HS-27A (cell line): ENCODE results near the gene GPBP1L1.
A peak's percentile ranks its signal among the peaks of the same experiment; 100 is the strongest.
"Not testable (repeated sequence)": the region's sequence is repeated elsewhere in the genome, so short reads cannot be mapped to it uniquely, and the experiment has no call there.

Experiments used
- DNase-seq: peaks from one replicate; pipeline ENCODE4 v3.0.0-alpha.2; 2012; ENCODE audit warnings: low read depth, missing footprints

The GPBP1L1 gene

DNA sequence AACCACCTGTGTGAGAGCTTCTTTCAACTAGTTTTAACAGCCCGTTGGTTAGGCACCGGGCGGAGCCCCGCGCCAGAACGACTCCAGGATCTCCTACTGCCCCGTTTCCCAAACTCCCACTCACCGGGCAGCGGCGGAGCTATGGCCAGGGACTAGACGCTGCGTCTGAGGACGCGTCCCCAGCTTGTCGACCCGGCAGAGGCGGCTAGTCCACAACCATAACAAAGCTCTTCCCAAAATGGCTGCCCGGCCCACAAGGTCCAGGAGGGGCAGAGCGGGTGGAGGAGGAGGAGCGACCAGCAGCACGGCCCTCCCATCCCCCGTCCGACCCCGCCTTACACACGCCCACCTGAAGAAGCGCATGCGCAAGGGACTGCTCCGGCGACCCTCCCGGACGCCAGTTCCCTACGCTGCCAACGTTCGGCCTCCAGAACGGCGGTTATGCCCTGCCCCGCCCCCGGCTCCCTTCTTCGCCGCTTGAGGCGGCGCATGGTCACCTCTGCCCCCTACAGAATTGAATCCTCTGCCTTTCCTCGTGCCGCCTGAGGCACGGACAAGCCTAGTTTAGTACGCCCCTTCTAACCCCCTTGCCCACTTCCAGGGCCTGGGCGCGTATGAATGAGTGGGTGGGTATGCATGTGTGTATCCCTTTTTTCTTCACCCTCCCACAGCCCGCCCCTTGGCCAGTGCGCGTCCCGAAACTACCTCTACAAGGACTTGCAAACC, at the start of gene GPBP1L1:
GPBP1L1 (minus strand) TSS at position 246 of the 726 bp plus-strand sequence. CDS start 27,446 bp downstream, outside the sequence.
- peak; percentile 90 for DNase-seq

GRCh38 chr1:45730780-45731319, 44.5 kb upstream of the GPBP1L1 start:
- no peak for DNase-seq

DNA sequence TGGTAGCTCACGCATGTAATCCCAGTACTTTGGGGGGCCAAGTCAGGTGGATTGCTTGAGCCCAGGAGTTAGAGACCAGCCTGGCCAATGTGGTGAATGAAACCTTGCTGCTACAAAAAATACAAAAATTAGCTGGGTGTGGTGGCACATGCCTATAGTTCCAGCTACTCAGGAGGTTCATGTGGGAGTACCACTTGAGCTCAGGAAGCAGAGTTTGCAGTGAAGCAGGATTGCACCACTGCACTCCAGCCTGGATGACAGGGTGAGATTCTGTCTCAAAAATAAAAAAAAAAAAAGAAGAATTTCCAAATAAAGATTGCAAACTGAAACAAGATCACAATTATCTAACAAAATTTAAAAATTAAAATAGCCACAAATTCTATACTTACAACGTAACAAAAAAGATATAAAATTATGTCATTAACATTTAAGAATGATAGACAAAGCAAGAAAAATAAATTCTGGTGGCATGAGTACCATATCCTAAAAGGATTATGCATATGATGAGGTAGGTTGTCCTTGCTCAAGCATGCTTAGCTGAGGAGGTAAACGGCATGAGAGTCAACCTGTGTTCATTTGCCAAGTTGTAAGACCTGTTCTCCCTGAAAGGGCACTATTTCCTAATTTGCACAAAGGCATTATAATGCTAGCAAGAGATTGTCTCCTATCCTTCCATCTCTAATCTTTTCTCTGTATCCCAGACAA, 43.9 kb upstream of the GPBP1L1 start:
- DNase-seq: no peak

DNA sequence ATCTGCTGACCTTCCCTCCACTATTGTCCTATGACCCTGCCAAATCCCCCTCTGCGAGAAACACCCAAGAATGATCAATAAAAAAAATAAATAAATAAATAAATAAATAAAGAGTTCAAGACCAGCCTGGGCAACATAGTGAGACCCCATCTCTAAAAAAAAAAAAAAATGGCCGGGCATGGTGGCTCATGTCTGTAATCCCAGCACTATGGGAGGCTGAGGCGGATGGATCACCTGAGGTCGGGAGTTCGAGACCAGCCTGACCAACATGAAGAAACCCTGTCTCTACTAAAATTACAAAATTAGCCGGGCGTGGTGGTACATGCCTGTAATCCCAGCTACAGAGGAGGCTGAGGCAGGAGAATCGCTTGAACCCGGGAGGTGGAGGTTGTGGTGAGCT, 39.7 kb upstream of the GPBP1L1 start:
- DNase-seq: not testable (repeated sequence)

DNA sequence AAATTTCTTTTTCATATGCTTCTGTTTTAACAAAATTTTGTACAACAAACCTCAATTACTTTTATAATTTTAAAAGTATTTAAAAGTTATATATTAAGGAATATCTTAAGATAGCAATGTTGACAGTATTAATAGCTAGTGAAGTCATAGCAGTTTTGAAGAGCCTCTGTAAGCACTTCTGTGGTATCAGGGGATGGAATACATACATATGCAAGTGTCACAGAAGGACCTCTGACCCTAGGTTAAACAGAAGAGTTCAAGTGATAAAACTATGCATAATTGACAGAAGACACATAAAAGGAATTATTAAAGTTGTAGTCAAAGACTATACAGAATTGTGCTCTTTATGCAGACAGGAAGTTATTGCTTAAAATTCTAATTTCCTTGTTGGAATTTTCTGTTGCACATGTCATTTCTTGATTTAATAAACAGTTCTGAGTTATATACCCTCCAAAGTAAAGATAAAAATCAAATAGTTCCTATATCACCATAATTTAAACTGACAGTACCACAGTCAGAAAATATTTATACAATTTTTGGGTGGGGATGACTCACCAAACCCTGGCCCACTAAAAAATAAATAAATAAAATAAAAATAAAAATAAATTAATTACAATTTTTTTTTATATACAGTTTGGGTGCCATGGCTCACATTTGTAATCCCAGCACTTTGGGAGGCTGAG, 37.1 kb upstream of the GPBP1L1 start:
- no peak for DNase-seq

- no peak for DNase-seq
These were observed 36.5 kb upstream of the GPBP1L1 start for GRCh38 chr1:45722809-45723208.

DNA sequence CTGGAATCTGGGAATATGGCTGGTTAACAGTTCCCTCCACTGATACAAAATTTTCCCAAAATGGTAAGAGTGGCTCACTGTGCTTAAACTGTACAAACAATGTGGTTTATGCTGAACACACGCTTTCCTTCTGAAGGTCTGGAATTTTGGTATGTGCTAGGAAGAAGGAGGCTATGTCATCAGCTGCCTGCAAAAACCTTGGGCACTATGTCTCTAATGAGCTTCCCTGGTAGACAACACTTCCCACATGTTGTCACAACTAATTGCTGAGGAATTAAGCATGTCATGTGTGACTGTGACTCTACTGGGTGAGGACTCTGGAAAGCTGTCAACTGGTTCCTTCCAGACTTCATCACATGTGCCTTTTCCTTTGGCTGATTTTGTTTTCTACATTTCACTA, 34.9 kb upstream of the GPBP1L1 start:
- DNase-seq: no peak

DNA sequence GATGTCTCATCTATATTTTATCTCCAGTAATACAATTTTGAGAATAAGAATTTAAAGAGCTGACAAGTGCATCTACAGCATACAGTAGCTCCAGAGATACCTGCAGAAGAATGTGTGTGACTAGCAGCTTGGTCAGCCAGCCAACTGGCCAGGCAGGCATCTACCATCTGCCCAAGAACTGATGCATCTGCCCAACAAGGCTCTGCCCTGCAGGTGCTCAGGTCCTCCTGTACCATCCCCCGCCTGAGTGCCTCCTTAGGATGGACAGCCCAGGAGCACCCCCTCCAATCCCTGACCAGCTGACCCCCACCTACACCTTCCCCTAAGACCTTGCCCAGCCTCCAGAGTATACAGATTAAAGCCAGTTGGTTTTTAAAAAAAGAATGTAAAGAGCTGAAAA, 32.0 kb upstream of the GPBP1L1 start:
- no peak for DNase-seq

DNA sequence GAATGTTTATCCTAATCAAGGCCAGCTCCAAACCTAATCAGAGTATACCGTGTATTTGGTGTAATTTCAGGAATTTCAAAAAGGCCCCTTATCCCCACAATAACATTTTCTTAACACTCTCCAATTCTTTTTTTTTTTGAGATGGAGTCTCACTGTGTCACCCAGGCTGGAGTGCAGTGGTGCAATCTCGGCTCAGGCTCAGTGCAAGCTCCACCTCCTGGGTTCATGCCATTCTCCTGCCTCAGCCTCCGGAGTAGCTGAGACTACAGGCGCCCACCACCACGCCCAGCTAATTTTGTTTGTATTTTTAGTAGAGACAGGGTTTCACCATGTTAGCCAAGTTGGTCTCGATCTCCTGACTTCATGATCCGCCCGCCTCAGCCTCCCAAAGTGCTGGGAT, 31.1 kb upstream of the GPBP1L1 start:
- not testable (repeated sequence) for DNase-seq

DNA sequence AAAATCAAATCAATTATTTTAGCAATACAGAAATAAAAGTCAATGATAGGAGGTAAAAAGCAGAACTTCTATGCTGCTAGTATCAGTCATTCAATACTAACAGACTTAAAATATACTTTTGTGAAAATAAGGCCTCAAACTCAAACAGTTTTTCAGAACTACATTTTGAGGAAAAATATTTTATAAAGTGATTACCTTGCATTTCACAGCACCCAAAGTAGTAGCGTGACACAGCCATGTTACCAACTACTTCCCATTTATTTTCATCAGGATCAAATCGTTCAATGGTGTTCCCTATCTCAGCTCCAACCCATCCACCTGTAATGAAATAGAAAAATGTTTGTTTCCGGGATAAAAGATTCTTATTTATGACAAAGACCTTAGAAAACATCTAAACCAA, 30.4 kb upstream of the GPBP1L1 start:
- DNase-seq: no peak

DNA sequence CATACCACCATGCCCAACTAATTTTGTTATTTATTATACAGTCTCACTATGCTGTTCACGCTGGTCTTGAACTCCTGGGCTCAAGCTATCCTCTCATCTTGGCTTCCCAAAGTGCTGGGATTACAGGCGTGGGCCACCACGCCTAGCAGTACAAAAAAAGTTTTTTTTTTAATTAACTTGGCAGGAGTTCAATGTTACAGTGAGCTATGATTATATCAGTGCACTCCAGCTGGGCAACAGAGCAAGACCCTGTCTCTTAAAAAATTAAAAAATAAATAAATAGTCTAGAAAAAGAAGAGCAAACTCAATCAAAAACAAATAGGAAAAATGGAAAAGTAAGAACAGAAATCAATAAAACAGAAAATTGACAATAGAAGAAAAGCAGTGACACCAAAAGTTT, 27.4 kb upstream of the GPBP1L1 start:
- no peak for DNase-seq

DNA sequence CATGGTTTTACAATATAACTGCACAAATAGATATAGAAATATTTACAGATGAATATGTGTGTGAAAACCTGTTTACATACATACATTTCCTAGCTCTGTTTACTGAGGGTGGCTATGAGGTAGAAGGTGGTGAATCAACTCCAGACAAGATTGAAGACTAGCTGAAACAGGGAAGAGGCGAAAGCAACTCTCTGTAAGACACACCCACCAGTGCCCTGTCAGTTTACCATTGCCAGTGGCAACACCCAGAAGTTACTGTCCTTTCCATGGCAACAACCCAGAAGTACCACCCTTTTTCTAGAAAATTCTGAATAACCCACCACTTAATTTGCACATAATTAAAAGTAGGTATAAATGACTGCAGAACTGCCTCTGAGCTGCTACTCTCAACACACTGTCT, 18.3 kb upstream of the GPBP1L1 start:
- no peak for DNase-seq

DNA sequence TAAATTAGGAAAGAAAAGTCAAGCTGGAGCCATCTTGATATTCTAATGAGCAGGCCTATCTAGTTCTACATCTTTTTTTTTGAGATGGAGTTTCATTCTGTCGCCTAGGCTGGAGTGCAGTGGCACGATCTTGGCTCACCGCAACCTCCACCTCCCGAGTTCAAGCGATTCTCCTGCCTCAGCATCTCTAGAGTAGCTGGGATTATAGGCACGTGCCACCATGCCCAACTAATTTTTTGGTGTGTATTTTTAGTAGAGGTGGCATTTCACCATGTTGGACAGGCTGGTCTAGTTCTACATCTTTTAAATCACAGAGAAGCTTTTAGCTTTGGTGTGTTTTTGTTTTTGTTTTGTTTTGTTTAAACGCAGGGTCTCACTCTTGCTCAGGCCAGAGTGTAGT, 8.5 kb upstream of the GPBP1L1 start:
- DNase-seq: no peak

DNA sequence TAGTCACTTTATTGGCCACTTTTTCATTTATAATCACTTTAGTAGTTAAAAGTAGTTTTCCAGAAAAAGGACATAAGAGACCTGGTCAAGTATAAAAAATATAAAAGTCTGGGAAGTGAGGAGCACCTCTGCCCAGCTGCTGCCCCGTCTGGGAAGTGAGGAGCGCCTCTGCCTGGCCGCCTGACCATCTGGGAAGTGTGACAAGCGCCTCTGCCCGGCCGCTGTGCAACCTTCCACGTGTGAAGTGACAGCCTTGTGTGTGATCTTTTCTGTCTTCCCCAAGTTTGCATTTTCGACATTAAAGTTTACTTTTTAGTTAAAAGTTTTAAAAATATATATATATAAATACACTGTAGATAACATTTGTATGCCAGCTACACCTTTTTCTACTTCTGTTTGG, 7.5 kb upstream of the GPBP1L1 start:
- not testable (repeated sequence) for DNase-seq

- DNase-seq: peak; percentile 84
These were observed 1.7 kb upstream of the GPBP1L1 start, which contains the start of gene TMEM69 for GRCh38 chr1:45687754-45688740. Gene TMEM69 (plus strand): TSS chr1:45688181. CDS start chr1:45691069, 2,888 bp downstream.

DNA sequence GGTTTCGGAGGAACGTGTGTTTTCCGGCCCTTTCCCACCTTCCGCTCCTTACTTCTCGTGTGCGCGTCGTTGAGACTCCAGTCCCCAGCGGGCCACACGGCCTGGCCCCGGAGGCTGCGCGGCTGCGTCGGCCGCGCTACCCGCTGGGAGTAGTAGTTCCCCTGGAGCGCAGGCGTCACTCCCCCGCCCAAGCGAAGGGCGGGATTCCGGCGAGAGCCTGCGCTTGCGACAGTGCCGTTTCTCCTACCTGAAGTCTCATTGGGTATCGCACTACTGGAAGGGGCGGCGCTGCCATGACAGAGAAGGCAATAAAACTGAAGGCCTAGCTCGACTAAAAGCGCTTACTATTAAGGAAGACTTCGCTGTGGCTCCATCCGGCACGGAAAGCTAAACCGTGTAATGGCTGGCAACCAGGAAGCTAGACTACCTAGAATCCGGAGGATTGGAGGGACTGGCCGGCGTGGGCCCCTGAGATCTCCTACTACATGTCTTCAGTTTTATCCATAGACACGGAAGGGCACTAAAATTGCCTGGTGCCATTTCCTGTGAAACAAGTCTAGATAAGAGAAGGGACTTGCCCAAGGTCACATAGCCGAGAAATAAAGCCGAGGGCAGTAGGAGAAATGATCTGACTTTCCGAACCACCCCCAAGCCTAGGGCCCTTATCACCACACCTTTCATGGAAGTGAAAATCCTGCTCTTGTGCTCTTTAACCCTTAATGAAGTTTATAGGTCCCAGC, 851 bp upstream of the GPBP1L1 start:
- DNase-seq: peak; percentile 96

GRCh38 chr1:45686015-45686287, 382 bp downstream of the GPBP1L1 start:
- no peak for DNase-seq

DNA sequence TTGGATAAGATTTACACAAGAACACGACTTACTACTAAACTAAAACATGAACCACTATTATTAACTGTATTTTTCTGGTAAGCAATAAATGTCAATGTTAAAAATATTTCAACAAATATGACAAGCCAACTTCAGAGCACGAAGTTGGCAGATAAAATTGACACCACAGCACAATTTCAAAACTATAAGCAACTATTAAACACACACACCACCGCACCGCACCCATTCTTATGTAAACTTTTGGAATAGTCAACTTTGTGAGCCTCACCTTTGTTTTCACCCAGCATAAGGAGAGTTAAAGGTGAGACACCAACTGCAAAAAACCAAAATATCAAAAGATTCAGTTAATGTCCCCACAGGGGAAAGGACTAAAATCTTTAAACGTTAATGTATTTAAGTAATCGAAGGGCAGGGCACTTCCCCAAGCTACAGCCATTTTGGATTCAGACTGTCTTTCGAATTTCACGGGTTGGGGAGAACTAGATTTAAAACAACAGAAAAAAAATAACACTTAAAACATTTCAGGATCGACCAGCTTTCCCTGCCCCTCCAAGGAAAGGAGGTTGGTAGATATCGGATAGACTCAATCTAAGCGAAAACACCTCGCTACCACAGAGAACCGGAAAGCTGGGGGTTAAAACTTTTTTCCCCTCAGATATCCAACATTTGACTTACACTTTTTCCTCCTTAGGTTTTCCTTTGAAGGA, 872 bp downstream of the GPBP1L1 start:
- no peak for DNase-seq

GRCh38 chr1:45684402-45684801, 1.9 kb downstream of the GPBP1L1 start:
- DNase-seq: no peak

GRCh38 chr1:45682942-45683341, 3.4 kb downstream of the GPBP1L1 start:
- no peak for DNase-seq
